CD14-positive monocyte (primary cell): ENCODE data around the gene CSNK1G2. TPM values are rescaled to one million over a fixed set of nuclear protein-coding genes. Genes with fewer than 3 reads are reported as not detected.
A peak's percentile ranks its signal among the peaks of the same experiment; 100 is the strongest.

ENCODE experiments used
- DNase-seq, 3 donors: peaks; one replicate each; pipeline ENCODE4 v3.0.0-alpha.2; 2011 to 2022
- H2AFZ ChIP-seq: 2 replicates; pipeline ENCODE4 v1.6.0; 2012; ENCODE audit warnings: mild to moderate bottlenecking, low read depth, low read length, inconsistent platforms; ENCODE audit not compliant: insufficient read depth, poor library complexity, severe bottlenecking
- H3K27ac ChIP-seq, 2 donors: 1 replicate in 1 of 2; 2 replicates in 1 of 2; pipeline ENCODE4 v1.5.1; 2012 to 2013; ENCODE audit warnings: low read length in 2 of 2, control low read depth in 1 of 2, inconsistent platforms in 1 of 2, low read depth in 1 of 2, mild to moderate bottlenecking in 1 of 2
- H3K27me3 ChIP-seq, 2 donors: one replicate each; pipeline versions ENCODE4 v1.6.0 to v1.6.1; 2011 to 2013; ENCODE audit warnings: low read length in 2 of 2; ENCODE audit not compliant: control insufficient read depth in 2 of 2, insufficient read depth in 2 of 2
- H3K36me3 ChIP-seq, 2 donors: replicated peaks in 1 of 2; 1 replicate in 1 of 2; 2 replicates in 1 of 2; pipeline versions ENCODE4 v1.5.1 to v1.6.1; 2012 to 2013; ENCODE audit warnings: low read length in 2 of 2, control low read depth in 1 of 2, inconsistent platforms in 1 of 2, mild to moderate bottlenecking in 1 of 2; ENCODE audit not compliant: insufficient read depth in 2 of 2, control insufficient read depth in 1 of 2
- H3K4me1 ChIP-seq, 2 donors: 1 replicate in 1 of 2; 2 replicates in 1 of 2; pipeline versions ENCODE4 v1.5.1 to v1.6.1; 2012 to 2013; ENCODE audit warnings: low read length in 2 of 2, control low read depth in 1 of 2, inconsistent platforms in 1 of 2, mild to moderate bottlenecking in 1 of 2, moderate library complexity in 1 of 2; ENCODE audit not compliant: insufficient read depth in 2 of 2, control insufficient read depth in 1 of 2
- H3K4me2 ChIP-seq: replicated peaks from 2 replicates; pipeline ENCODE3; 2012; ENCODE audit warnings: low read length, moderate library complexity, mild to moderate bottlenecking; ENCODE audit not compliant: poor library complexity, severe bottlenecking; ENCODE audit errors: extremely low read depth
- H3K4me3 ChIP-seq, 3 experiments: fragments of 200-600 bp in 1 of 3; sonication (generic) in 1 of 3; replicated peaks in 1 of 3; 1 replicate in 2 of 3; 2 replicates in 1 of 3; pipeline ENCODE4 v1.5.1; 2011 to 2013; ENCODE audit warnings: low read length in 3 of 3, mild to moderate bottlenecking in 3 of 3, control low read depth in 2 of 3, low read depth in 2 of 3, inconsistent platforms in 1 of 3, moderate library complexity in 1 of 3
- H3K79me2 ChIP-seq: 2 replicates; pipeline ENCODE4 v1.6.0; 2012; ENCODE audit warnings: mild to moderate bottlenecking, control low read depth, inconsistent platforms, low read length, moderate library complexity; ENCODE audit not compliant: insufficient read depth
- H3K9ac ChIP-seq: 2 replicates; pipeline ENCODE4 v1.6.0; 2017; ENCODE audit warnings: low read length, mild to moderate bottlenecking; ENCODE audit not compliant: insufficient read depth, poor library complexity, severe bottlenecking
- H3K9me3 ChIP-seq, 2 donors: replicated peaks in 1 of 2; 1 replicate in 1 of 2; 2 replicates in 1 of 2; pipeline versions ENCODE4 v1.5.1 to v1.6.1; 2012 to 2013; ENCODE audit warnings: low read length in 2 of 2, control low read depth in 1 of 2; ENCODE audit not compliant: control insufficient read depth in 1 of 2, insufficient read depth in 1 of 2
- H4K20me1 ChIP-seq: 2 replicates; pipeline ENCODE4 v1.6.0; 2012; ENCODE audit warnings: mild to moderate bottlenecking, low read length, control low read depth, moderate library complexity; ENCODE audit not compliant: insufficient read depth
- H3K27ac Mint-ChIP-seq, 7 donors: one replicate each; pipeline ENCODE4 v1.8.0; 2020; ENCODE audit warnings: mild to moderate bottlenecking in 7 of 7, mixed read lengths in 7 of 7, moderate library complexity in 6 of 7, inconsistent platforms in 2 of 7
- H3K27me3 Mint-ChIP-seq, 3 donors: one replicate each; pipeline ENCODE4 v1.8.0; 2021 to 2022; ENCODE audit warnings: low read depth in 3 of 3, mild to moderate bottlenecking in 3 of 3, mixed read lengths in 3 of 3, moderate library complexity in 3 of 3, inconsistent platforms in 1 of 3
- H3K36me3 Mint-ChIP-seq, 2 donors: one replicate each; pipeline ENCODE4 v1.8.0; 2020; ENCODE audit warnings: mixed read lengths in 2 of 2, inconsistent platforms in 1 of 2, mild to moderate bottlenecking in 1 of 2
- H3K4me1 Mint-ChIP-seq: one replicate; pipeline ENCODE4 v1.8.0; 2020; ENCODE audit warnings: mild to moderate bottlenecking, mixed read lengths
- H3K4me3 Mint-ChIP-seq, 2 donors: one replicate each; pipeline ENCODE4 v1.8.0; 2020; ENCODE audit warnings: mild to moderate bottlenecking in 2 of 2, mixed read lengths in 2 of 2, moderate library complexity in 1 of 2
- H3K9me3 Mint-ChIP-seq, 7 donors: one replicate each; pipeline ENCODE4 v1.8.0; 2020 to 2022; ENCODE audit warnings: mixed read lengths in 7 of 7, mild to moderate bottlenecking in 6 of 7, moderate library complexity in 6 of 7, inconsistent platforms in 2 of 7
- CTCF ChIP-seq: fragments of 200-600 bp; IDR thresholded peaks from one replicate; pipeline ENCODE4 v1.8.0; 2022; ENCODE audit warnings: antibody characterized with exemption, mild to moderate bottlenecking
- WGBS: methylation state at CpG from one replicate; pipeline ENCODE4 v1.1.5; 2013; ENCODE audit warnings: missing lambda C conversion rate; ENCODE audit not compliant: insufficient coverage; 5-methylcytosine and 5-hydroxymethylcytosine counted together
- intact Hi-C, 2 donors: fragments of 100-400 bp; cut with micrococcal nuclease; formaldehyde crosslinking; loops; one replicate each; pipeline versions ENCODE4 v1.15.0 to v1.15.1; 2023
- polyA plus RNA-seq, 3 donors: library from polyadenylated mRNA; depleted of rRNA in 1 of 3; unstranded in 2 of 3; stranded (reverse) in 1 of 3; fragments of 300-500 nt in 2 of 3; fragments of >200 nt in 1 of 3; fragmentation: Illumina TruSeq in 2 of 3; gene quantifications; 1 replicate in 2 of 3; 2 replicates in 1 of 3; pipeline ENCODE4 v1.2.3, GENCODE V29; 2012 to 2021

CSNK1G2 gene
- polyA plus RNA-seq, 3 donors = 10.8 to 215 (median 20.3) TPM

- Histone ChIP-seq H3K36me3 (peaks cover 72 to 89% of the 10 kb centered on the region in 2 donors), H3K79me2 (no peaks in the 10 kb centered on the region), H3K4me1 (no peaks in the 10 kb centered on the region), H3K9me3 (no peaks in the 10 kb centered on the region), H4K20me1 (peaks cover 76% of the 10 kb centered on the region), H3K9ac (no peak overlapping the region), H3K4me3 (no peak overlapping the region), H3K4me2 (no peak overlapping the region), H3K27me3 (no peaks in the 10 kb centered on the region), H3K27ac (no peak overlapping the region), H2AFZ (no peak overlapping the region)
- WGBS = 95% methylated on average over 44 of the region's 44 CpGs
- no peak overlapping the region for H3K4me3 Mint-ChIP-seq
- intact Hi-C loops = no loop called here
- no peaks in the 10 kb centered on the region for H3K4me1 Mint-ChIP-seq
- H3K27ac Mint-ChIP-seq = peak overlapping the region in 1 of 7 donors; percentile 50
- TF ChIP-seq CTCF = no peak
- H3K27me3 Mint-ChIP-seq = no peaks in the 10 kb centered on the region
- no peaks in the 10 kb centered on the region for H3K9me3 Mint-ChIP-seq
- H3K36me3 Mint-ChIP-seq = peaks cover 43 to 90% of the 10 kb centered on the region in 2 donors
- DNase-seq = no peak
Measured at GRCh38 chr19:1985588-1986356, 44.8 kb downstream of the CSNK1G2 start.

- Mint-ChIP-seq H3K4me3 (no peak overlapping the region), H3K36me3 (peaks cover 38 to 90% of the 10 kb centered on the region in 2 donors), H3K27ac (peak overlapping the region in 1 of 7 donors; percentile 64), H3K4me1 (no peaks in the 10 kb centered on the region), H3K9me3 (no peaks in the 10 kb centered on the region), H3K27me3 (peaks cover 0 to 2% (median 0%) of the 10 kb centered on the region in 3 donors)
- H3K27me3 ChIP-seq = no peaks in the 10 kb centered on the region
- H4K20me1 ChIP-seq = peaks cover 76% of the 10 kb centered on the region
- no peak overlapping the region for H3K9ac ChIP-seq
- TF ChIP-seq CTCF = no peak
- H3K27ac ChIP-seq = no peak overlapping the region
- DNase-seq = peak in 1 of 3 donors; percentile 2
- WGBS = 92% methylated on average over 40 of the region's 42 CpGs
- H3K4me3 ChIP-seq = no peak overlapping the region
- H2AFZ ChIP-seq = no peak overlapping the region
- no peak overlapping the region for H3K4me2 ChIP-seq
- H3K9me3 ChIP-seq = no peaks in the 10 kb centered on the region
- H3K4me1 ChIP-seq = no peaks in the 10 kb centered on the region
- no peaks in the 10 kb centered on the region for H3K79me2 ChIP-seq
- H3K36me3 ChIP-seq = peaks cover 72 to 89% of the 10 kb centered on the region in 2 donors
- intact Hi-C loops = no loop called here
Measured at GRCh38 chr19:1986357-1987162, 45.6 kb downstream of the CSNK1G2 start.
